PC-3 (cell line): ENCODE measurements around the gene UMAD1. TPM values are rescaled to one million over a fixed set of nuclear protein-coding genes. Genes with fewer than 3 reads are reported as not detected.

ENCODE experiments used
- ATAC-seq: fragments of 200-7000 bp; cut with Tn5 transposase; 2 replicates; pipeline ENCODE4 v1.9.1; 2020; ENCODE audit warnings: mild to moderate bottlenecking, moderate library complexity
- BruUV-seq: library from RNA; stranded (reverse); fragments of 400-500 nt; replicated peaks from 2 replicates; lab custom pipeline; 2021; lab: Mats Ljungman, UMichigan
- CTCF ChIA-PET: fragments of 300-600 bp; sonication (Branson Sonifier 250); formaldehyde crosslinking; loops from one replicate; lab custom pipeline; 2022; ENCODE audit warnings: antibody characterized with exemption; lab: Charles Lee
- POLR2A ChIA-PET: fragments of 300-600 bp; sonication (Branson Sonifier 250); formaldehyde crosslinking; loops from one replicate; lab custom pipeline; 2022; ENCODE audit warnings: antibody characterized with exemption; ENCODE audit not compliant: unreplicated experiment; lab: Charles Lee
- DNase-seq: peaks from one replicate; pipeline ENCODE4 v3.0.0-alpha.2; 2015
- H2AFZ ChIP-seq: fragments of 300-600 bp; sonication (generic); 2 replicates; pipeline ENCODE4 v1.6.0; 2016; ENCODE audit warnings: antibody characterized with exemption, low read length
- H3F3A ChIP-seq: fragments of 300-600 bp; sonication (generic); one replicate; pipeline ENCODE4 v1.6.0; 2017; ENCODE audit warnings: antibody characterized with exemption, low read length, control low read depth, mild to moderate bottlenecking; ENCODE audit not compliant: unreplicated experiment
- H3K27ac ChIP-seq: fragments of 300-600 bp; sonication (generic); 2 replicates; pipeline ENCODE4 v1.5.1; 2016; ENCODE audit warnings: mild to moderate bottlenecking, low read length
- H3K27me3 ChIP-seq: fragments of 300-600 bp; sonication (generic); 2 replicates; pipeline ENCODE4 v1.6.1; 2016; ENCODE audit warnings: low read length, mixed read lengths
- H3K36me3 ChIP-seq: fragments of 300-600 bp; sonication (generic); 2 replicates; pipeline ENCODE4 v1.6.1; 2016; ENCODE audit warnings: low read depth, mixed run types, low read length, mixed read lengths
- H3K4me1 ChIP-seq: fragments of 300-600 bp; sonication (generic); 2 replicates; pipeline ENCODE4 v1.5.1; 2016; ENCODE audit warnings: low read length; ENCODE audit not compliant: insufficient read depth
- H3K4me2 ChIP-seq: fragments of 300-600 bp; sonication (generic); 2 replicates; pipeline ENCODE4 v1.6.0; 2016; ENCODE audit warnings: low read length
- H3K4me3 ChIP-seq: fragments of 300-600 bp; sonication (generic); 2 replicates; pipeline ENCODE4 v1.5.1; 2016; ENCODE audit warnings: mild to moderate bottlenecking, low read length, mixed read lengths
- H3K79me2 ChIP-seq: fragments of 300-600 bp; sonication (generic); 2 replicates; pipeline ENCODE4 v1.6.1; 2017; ENCODE audit warnings: low read length, mixed read lengths
- H3K9ac ChIP-seq: fragments of 300-600 bp; sonication (generic); 2 replicates; pipeline ENCODE4 v1.6.0; 2016; ENCODE audit warnings: mild to moderate bottlenecking, low read length
- H3K9me2 ChIP-seq: fragments of 300-600 bp; sonication (generic); replicated peaks from 2 replicates; pipeline ENCODE4 v1.6.1; 2016; ENCODE audit warnings: mixed run types, low read length, mixed read lengths
- H3K9me3 ChIP-seq: fragments of 300-600 bp; sonication (generic); 2 replicates; pipeline ENCODE4 v1.6.1; 2016; ENCODE audit warnings: low read length, mixed read lengths
- H4K20me1 ChIP-seq: fragments of 300-600 bp; sonication (generic); 2 replicates; pipeline ENCODE4 v1.6.1; 2016; ENCODE audit warnings: low read length, mixed read lengths
- CTCF ChIP-seq: fragments of 300-600 bp; sonication (generic); conservative IDR thresholded peaks from 2 replicates; pipeline ENCODE4 v1.5.1; 2017; ENCODE audit warnings: antibody characterized with exemption, low read depth, mild to moderate bottlenecking, low read length
- EZH2 ChIP-seq: fragments of 300-600 bp; sonication (generic); IDR thresholded peaks from one replicate; pipeline ENCODE4 v1.6.1; 2017; ENCODE audit warnings: antibody characterized with exemption, mild to moderate bottlenecking, low read length; ENCODE audit not compliant: unreplicated experiment
- EZH2phosphoT487 ChIP-seq: fragments of 300-600 bp; sonication (generic); IDR thresholded peaks from 2 replicates; pipeline ENCODE4 v1.6.1; 2018; ENCODE audit warnings: mild to moderate bottlenecking, antibody characterized with exemption, low read length, borderline replicate concordance
- intact Hi-C: fragments of 100-400 bp; cut with micrococcal nuclease; formaldehyde crosslinking; loops from 2 replicates; pipeline ENCODE4 v1.9.0; 2023
- total RNA-seq: library from RNA; depleted of rRNA; stranded (reverse); fragments of >200 nt; gene quantifications from 2 replicates; pipeline ENCODE4 v1.2.3, GENCODE V29; 2014

UMAD1 gene
- total RNA-seq, 1 experiment from 2014 or later = 8.9 TPM

GRCh38 chr7:7696458-7697119 is 56.0 kb downstream of the UMAD1 start:
- Histone ChIP-seq H2AFZ (0 out of 2 replicates have a peak overlapping the region, but pooled peaks have one; percentile 49), H3K27ac (peak overlapping the region; percentile 38; the same call in 1 of the 2 replicates), H3K4me2 (peak overlapping the region; percentile 68), H3K9ac (no peak overlapping the region), H3K79me2 (no peaks in the 10 kb centered on the region), H3K27me3 (no peaks in the 10 kb centered on the region), H3K9me3 (no peaks in the 10 kb centered on the region), H3F3A (no peaks in the 10 kb centered on the region), H3K4me1 (peaks cover 36% of the 10 kb centered on the region), H3K4me3 (peak overlapping the region; percentile 30; the same call in 1 of the 2 replicates), H3K9me2 (no peaks in the 10 kb centered on the region), H4K20me1 (no peaks in the 10 kb centered on the region), H3K36me3 (no peaks in the 10 kb centered on the region)
- ChIA-PET CTCF (interaction anchor here (0.5 to 1.6 kb wide), 3 partner anchors 11 to 132 kb away, joined by 3 to 11 read pairs (median 4); no protein-coding TSS in a partner anchor), POLR2A (interaction anchor here (0.9 kb wide), 1 partner anchor 56 kb away, joined by 3 read pairs; the partner anchor contains the start of gene UMAD1)
- TF ChIP-seq EZH2phosphoT487 (no peak), CTCF (no peak), EZH2 (no peak)
- intact Hi-C loops = loop anchor here (1.0 kb wide), 1 partner anchor 35 kb away; no protein-coding TSS in a partner anchor
- no TSS peak for BruUV-seq
- ATAC-seq (peak; percentile 80), DNase-seq (peak; percentile 58)

GRCh38 chr7:7698930-7699329 is 58.4 kb downstream of the UMAD1 start:
- H3F3A ChIP-seq = no peaks in the 10 kb centered on the region
- no TSS peak for BruUV-seq
- no peak overlapping the region for H3K27ac ChIP-seq
- intact Hi-C loops = no loop called here
- no peak overlapping the region for H3K4me3 ChIP-seq
- no peak for TF ChIP-seq EZH2
- no peaks in the 10 kb centered on the region for H3K9me2 ChIP-seq
- no peak overlapping the region for H3K4me2 ChIP-seq
- POLR2A ChIA-PET = interaction anchor here (0.7 kb wide), 1 partner anchor 272 kb away, joined by 10 read pairs; no protein-coding TSS in a partner anchor
- no peak for ATAC-seq
- no peaks in the 10 kb centered on the region for H4K20me1 ChIP-seq
- CTCF ChIA-PET = no interaction called here
- no peak overlapping the region for H3K9ac ChIP-seq
- no peaks in the 10 kb centered on the region for H3K36me3 ChIP-seq
- H3K4me1 ChIP-seq = peaks cover 33% of the 10 kb centered on the region
- no peak overlapping the region for H2AFZ ChIP-seq
- DNase-seq = no peak
- no peaks in the 10 kb centered on the region for H3K79me2 ChIP-seq
- no peaks in the 10 kb centered on the region for H3K9me3 ChIP-seq
- no peaks in the 10 kb centered on the region for H3K27me3 ChIP-seq

GRCh38 chr7:7699380-7699779 is 58.8 kb downstream of the UMAD1 start:
- BruUV-seq = no TSS peak

More at GRCh38 chr7:7699380-7699779, 58.8 kb downstream of the UMAD1 start:
- Histone ChIP-seq H3K4me2 (peak overlapping the region; percentile 25; the same call in 1 of the 2 replicates), H2AFZ (no peak overlapping the region), H3K27ac (no peak overlapping the region), H3K4me3 (no peak overlapping the region), H3K9me3 (no peaks in the 10 kb centered on the region), H4K20me1 (no peaks in the 10 kb centered on the region), H3K9me2 (no peaks in the 10 kb centered on the region), H3K79me2 (no peaks in the 10 kb centered on the region), H3K9ac (no peak overlapping the region), H3K36me3 (no peaks in the 10 kb centered on the region), H3F3A (no peaks in the 10 kb centered on the region), H3K27me3 (no peaks in the 10 kb centered on the region), H3K4me1 (peaks cover 30% of the 10 kb centered on the region)
- ChIA-PET CTCF (no interaction called here), POLR2A (no interaction called here)
- no peak for TF ChIP-seq CTCF
- TF ChIP-seq EZH2phosphoT487 = no peak
- TF ChIP-seq EZH2 = no peak
- intact Hi-C loops = no loop called here
- DNase-seq (no peak), ATAC-seq (no peak)
